Measurements from ENCODE around the gene FKBP8.

GRCh38 chr19:18538115-18538514 lies 5.3 kb downstream of the FKBP8 start:
- TF ChIP-seq CTCF (IDR thresholded peaks at IDR 0.05 in 2 of 3, conservative IDR thresholded peaks at IDR 0.05 in 1 of 3; ENCODE audit: borderline replicate concordance in 1 of 3, insufficient read depth in 1 of 3, low read depth in 2 of 3, low read length in 2 of 3) (no peak), POLR2A (IDR thresholded peaks at IDR 0.05; ENCODE audit: borderline replicate concordance, extremely low read depth, insufficient read depth, insufficient read length) (no peak), EZH2 (IDR thresholded peaks at IDR 0.05) (no peak), POLR2AphosphoS5 (IDR thresholded peaks at IDR 0.05; ENCODE audit: low read depth, low read length) (no peak)
- TF ChIP-seq, protein P1, sequence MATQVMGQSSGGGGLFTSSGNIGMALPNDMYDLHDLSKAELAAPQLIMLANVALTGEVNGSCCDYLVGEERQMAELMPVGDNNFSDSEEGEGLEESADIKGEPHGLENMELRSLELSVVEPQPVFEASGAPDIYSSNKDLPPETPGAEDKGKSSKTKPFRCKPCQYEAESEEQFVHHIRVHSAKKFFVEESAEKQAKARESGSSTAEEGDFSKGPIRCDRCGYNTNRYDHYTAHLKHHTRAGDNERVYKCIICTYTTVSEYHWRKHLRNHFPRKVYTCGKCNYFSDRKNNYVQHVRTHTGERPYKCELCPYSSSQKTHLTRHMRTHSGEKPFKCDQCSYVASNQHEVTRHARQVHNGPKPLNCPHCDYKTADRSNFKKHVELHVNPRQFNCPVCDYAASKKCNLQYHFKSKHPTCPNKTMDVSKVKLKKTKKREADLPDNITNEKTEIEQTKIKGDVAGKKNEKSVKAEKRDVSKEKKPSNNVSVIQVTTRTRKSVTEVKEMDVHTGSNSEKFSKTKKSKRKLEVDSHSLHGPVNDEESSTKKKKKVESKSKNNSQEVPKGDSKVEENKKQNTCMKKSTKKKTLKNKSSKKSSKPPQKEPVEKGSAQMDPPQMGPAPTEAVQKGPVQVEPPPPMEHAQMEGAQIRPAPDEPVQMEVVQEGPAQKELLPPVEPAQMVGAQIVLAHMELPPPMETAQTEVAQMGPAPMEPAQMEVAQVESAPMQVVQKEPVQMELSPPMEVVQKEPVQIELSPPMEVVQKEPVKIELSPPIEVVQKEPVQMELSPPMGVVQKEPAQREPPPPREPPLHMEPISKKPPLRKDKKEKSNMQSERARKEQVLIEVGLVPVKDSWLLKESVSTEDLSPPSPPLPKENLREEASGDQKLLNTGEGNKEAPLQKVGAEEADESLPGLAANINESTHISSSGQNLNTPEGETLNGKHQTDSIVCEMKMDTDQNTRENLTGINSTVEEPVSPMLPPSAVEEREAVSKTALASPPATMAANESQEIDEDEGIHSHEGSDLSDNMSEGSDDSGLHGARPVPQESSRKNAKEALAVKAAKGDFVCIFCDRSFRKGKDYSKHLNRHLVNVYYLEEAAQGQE (IDR thresholded peaks at IDR 0.05; ENCODE audit: low read depth): no peak
